Measurements from ENCODE around the gene IL5RA. TPM values are rescaled to one million over a fixed set of nuclear protein-coding genes. Genes with fewer than 3 reads are reported as not detected.

Gene IL5RA
- total RNA-seq, 1 experiment from 2014 or later = not detected

DNA sequence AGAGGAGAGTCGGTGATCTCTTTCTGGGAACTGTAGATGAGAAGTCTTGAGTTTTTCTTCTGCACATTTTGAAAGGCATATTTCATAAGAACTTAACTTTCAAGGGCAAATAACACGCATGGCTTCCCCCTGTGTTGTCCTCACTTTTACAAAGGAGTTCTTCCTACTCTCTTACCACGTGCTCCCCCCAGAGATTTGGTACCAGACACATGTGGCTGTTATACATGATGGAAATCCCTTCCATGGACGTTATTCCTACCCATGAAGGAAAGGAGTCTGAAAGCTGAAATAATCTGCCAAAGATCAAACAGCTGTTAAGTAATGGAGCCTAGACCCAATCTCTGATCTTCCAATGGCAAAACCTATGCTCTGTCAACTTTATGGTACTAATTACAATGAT lies 4.4 kb downstream of the IL5RA start:
- no TSS peak for BruUV-seq (replicated peaks)
- Histone ChIP-seq H3K9me3 (ENCODE audit: control insufficient read depth, insufficient read depth, low read depth, low read length) (no peaks in the 10 kb centered on the region), H3K27ac (ENCODE audit: low read length) (no peak overlapping the region), H3K4me1 (ENCODE audit: control insufficient read depth, insufficient read depth, low read length) (no peaks in the 10 kb centered on the region), H3K27me3 (ENCODE audit: control insufficient read depth, insufficient read depth, low read length) (no peaks in the 10 kb centered on the region; the same call in none of the 2 replicates), H3K4me3 (ENCODE audit: low read depth in 2 of 2, low read length in 2 of 2) (no peak overlapping the region), H3K36me3 (ENCODE audit: control insufficient read depth, insufficient read depth, low read length) (no peaks in the 10 kb centered on the region)
- in situ Hi-C loops (cut with HindIII; ENCODE audit: low pct_unique_long_range_greater_than_20kb, low sequenced_read_pairs) (no loop called here), intact Hi-C loops (cut with micrococcal nuclease; ENCODE audit: unreplicated experiment) (no loop called here)
- no peak for DNase-seq (ENCODE audit: low read depth, low spot score)
- TF ChIP-seq, protein P1, sequence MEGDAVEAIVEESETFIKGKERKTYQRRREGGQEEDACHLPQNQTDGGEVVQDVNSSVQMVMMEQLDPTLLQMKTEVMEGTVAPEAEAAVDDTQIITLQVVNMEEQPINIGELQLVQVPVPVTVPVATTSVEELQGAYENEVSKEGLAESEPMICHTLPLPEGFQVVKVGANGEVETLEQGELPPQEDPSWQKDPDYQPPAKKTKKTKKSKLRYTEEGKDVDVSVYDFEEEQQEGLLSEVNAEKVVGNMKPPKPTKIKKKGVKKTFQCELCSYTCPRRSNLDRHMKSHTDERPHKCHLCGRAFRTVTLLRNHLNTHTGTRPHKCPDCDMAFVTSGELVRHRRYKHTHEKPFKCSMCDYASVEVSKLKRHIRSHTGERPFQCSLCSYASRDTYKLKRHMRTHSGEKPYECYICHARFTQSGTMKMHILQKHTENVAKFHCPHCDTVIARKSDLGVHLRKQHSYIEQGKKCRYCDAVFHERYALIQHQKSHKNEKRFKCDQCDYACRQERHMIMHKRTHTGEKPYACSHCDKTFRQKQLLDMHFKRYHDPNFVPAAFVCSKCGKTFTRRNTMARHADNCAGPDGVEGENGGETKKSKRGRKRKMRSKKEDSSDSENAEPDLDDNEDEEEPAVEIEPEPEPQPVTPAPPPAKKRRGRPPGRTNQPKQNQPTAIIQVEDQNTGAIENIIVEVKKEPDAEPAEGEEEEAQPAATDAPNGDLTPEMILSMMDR (IDR thresholded peaks at IDR 0.05) = no peak
- no peak for TF ChIP-seq TCF7L2 (IDR thresholded peaks at IDR 0.05; ENCODE audit: low read depth, low read length)
- TF ChIP-seq SIN3A (IDR thresholded peaks at IDR 0.05; ENCODE audit: borderline replicate concordance, insufficient read depth, low read depth, low read length) = no peak
- no peak for TF ChIP-seq POLR2AphosphoS5 (IDR thresholded peaks at IDR 0.05; ENCODE audit: low read depth, low read length)
- TF ChIP-seq, protein P2, sequence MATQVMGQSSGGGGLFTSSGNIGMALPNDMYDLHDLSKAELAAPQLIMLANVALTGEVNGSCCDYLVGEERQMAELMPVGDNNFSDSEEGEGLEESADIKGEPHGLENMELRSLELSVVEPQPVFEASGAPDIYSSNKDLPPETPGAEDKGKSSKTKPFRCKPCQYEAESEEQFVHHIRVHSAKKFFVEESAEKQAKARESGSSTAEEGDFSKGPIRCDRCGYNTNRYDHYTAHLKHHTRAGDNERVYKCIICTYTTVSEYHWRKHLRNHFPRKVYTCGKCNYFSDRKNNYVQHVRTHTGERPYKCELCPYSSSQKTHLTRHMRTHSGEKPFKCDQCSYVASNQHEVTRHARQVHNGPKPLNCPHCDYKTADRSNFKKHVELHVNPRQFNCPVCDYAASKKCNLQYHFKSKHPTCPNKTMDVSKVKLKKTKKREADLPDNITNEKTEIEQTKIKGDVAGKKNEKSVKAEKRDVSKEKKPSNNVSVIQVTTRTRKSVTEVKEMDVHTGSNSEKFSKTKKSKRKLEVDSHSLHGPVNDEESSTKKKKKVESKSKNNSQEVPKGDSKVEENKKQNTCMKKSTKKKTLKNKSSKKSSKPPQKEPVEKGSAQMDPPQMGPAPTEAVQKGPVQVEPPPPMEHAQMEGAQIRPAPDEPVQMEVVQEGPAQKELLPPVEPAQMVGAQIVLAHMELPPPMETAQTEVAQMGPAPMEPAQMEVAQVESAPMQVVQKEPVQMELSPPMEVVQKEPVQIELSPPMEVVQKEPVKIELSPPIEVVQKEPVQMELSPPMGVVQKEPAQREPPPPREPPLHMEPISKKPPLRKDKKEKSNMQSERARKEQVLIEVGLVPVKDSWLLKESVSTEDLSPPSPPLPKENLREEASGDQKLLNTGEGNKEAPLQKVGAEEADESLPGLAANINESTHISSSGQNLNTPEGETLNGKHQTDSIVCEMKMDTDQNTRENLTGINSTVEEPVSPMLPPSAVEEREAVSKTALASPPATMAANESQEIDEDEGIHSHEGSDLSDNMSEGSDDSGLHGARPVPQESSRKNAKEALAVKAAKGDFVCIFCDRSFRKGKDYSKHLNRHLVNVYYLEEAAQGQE (IDR thresholded peaks at IDR 0.05; ENCODE audit: insufficient read depth in 1 of 2, low read depth in 2 of 2, low read length in 1 of 2) = no peak
- ChIA-PET CTCF (no interaction called here), POLR2A (no interaction called here)
- ATAC-seq = no peak

DNA sequence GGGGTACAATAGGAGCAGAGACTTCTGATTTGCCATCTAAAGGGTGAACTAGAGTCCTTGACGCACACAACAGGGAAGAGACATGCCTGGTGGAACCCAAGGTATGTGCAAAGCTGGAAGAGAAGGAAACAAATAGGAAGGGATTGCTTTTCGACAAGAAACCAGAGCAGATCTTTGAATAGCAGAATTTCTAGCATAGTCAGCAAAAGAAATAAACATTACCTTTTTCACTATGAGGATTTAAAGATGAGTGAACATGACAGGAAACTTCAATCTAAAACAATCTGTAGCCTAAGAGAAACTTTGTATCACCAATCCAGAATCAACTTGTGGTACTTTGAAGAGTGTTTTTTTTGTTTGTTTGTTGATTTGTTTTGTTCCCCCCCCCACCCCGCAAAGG lies 4.9 kb downstream of the IL5RA start:
- H3K27me3 ChIP-seq (ENCODE audit: control insufficient read depth, insufficient read depth, low read length) = no peaks in the 10 kb centered on the region; the same call in none of the 2 replicates
- no peaks in the 10 kb centered on the region for H3K9me3 ChIP-seq (ENCODE audit: control insufficient read depth, insufficient read depth, low read depth, low read length)
- DNase-seq (ENCODE audit: low read depth, low spot score) (no peak), ATAC-seq (no peak)
- no peak overlapping the region for H3K27ac ChIP-seq (ENCODE audit: low read length)
- in situ Hi-C loops (cut with HindIII; ENCODE audit: low pct_unique_long_range_greater_than_20kb, low sequenced_read_pairs) (no loop called here), intact Hi-C loops (cut with micrococcal nuclease; ENCODE audit: unreplicated experiment) (no loop called here)
- H3K36me3 ChIP-seq (ENCODE audit: control insufficient read depth, insufficient read depth, low read length) = no peaks in the 10 kb centered on the region
- CTCF ChIA-PET = no interaction called here
- BruUV-seq (replicated peaks) = no TSS peak
- no peak for TF ChIP-seq TCF7L2 (IDR thresholded peaks at IDR 0.05; ENCODE audit: low read depth, low read length)
- TF ChIP-seq POLR2AphosphoS5 (IDR thresholded peaks at IDR 0.05; ENCODE audit: low read depth, low read length) = no peak
- TF ChIP-seq SIN3A (IDR thresholded peaks at IDR 0.05; ENCODE audit: borderline replicate concordance, insufficient read depth, low read depth, low read length) = no peak
- TF ChIP-seq, protein P1 (IDR thresholded peaks at IDR 0.05) = no peak
- TF ChIP-seq, protein P2 (IDR thresholded peaks at IDR 0.05; ENCODE audit: insufficient read depth in 1 of 2, low read depth in 2 of 2, low read length in 1 of 2) = no peak
- POLR2A ChIA-PET = no interaction called here
- H3K4me1 ChIP-seq (ENCODE audit: control insufficient read depth, insufficient read depth, low read length) = no peaks in the 10 kb centered on the region
- no peak overlapping the region for H3K4me3 ChIP-seq (ENCODE audit: low read depth in 2 of 2, low read length in 2 of 2)

All from Panc1 (cell line).